SK-N-MC (cell line): Measurements from ENCODE around the gene PRKCB.

Experiments used
- EZH2 ChIP-seq: fragments of 200-600 bp; sonication (generic); IDR thresholded peaks from one replicate; pipeline ENCODE4 v1.6.1; 2017; ENCODE audit warnings: antibody characterized with exemption
- FOXP2 ChIP-seq: optimal IDR thresholded peaks from 2 replicates; pipeline ENCODE3; 2011; ENCODE audit warnings: mild to moderate bottlenecking, moderate library complexity; ENCODE audit not compliant: insufficient read depth; ENCODE audit errors: extremely low read length, control extremely low read depth
- POLR2AphosphoS5 ChIP-seq: IDR thresholded peaks from 2 replicates; pipeline ENCODE4 v1.6.1; 2012; ENCODE audit warnings: mild to moderate bottlenecking, low read depth, low read length, borderline replicate concordance

DNA sequence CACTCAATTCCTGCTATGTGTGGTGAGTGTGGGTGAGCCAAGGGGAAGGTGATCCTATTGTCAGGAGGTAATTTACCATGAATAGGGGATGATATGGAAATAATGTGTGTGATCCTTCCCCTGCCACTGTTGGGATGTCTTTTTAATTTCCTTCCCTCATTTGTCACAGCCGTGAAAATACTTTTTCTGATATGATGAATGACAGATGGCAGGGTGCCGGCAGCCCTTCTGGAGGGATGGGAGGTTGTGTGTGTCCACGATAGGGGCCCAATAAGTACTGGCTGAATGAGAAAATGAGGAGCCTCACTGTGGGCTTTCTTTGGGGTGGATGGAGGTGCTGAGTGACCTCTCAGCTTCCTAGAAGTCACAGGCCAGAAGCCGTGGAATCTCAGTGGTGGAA, 109.5 kb downstream of the PRKCB start:
- no peak for TF ChIP-seq EZH2
- TF ChIP-seq POLR2AphosphoS5: no peak
- no peak for TF ChIP-seq FOXP2
